HS-27A (cell line): ENCODE measurements around the gene SPEM2.
"Not testable (repeated sequence)": the region's sequence is repeated elsewhere in the genome, so short reads cannot be mapped to it uniquely, and the experiment has no call there.

Source experiments
- DNase-seq: peaks from one replicate; pipeline ENCODE4 v3.0.0-alpha.2; 2012; ENCODE audit warnings: low read depth, missing footprints

SPEM2 gene

DNA sequence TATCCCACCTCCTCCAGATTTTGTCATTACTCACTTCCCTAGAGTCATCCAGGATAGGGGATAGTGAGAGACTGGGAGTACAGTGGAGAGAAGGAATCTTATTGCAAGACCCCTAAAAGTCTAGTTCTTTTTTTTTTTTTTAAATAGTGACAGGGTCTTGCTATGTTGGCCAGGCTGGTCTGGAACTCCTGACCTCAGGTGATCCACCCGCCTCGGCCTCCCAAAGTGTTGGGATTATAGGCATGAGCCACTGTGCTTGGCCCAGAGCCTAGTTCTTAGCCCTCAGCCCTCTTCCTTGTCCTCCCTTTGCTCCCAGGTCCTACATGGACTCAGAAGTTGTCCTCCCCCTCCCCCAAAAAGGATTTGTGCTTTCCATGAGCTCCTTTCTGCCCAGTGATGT is 16.7 kb downstream of the SPEM2 start:
- no peak for DNase-seq

DNA sequence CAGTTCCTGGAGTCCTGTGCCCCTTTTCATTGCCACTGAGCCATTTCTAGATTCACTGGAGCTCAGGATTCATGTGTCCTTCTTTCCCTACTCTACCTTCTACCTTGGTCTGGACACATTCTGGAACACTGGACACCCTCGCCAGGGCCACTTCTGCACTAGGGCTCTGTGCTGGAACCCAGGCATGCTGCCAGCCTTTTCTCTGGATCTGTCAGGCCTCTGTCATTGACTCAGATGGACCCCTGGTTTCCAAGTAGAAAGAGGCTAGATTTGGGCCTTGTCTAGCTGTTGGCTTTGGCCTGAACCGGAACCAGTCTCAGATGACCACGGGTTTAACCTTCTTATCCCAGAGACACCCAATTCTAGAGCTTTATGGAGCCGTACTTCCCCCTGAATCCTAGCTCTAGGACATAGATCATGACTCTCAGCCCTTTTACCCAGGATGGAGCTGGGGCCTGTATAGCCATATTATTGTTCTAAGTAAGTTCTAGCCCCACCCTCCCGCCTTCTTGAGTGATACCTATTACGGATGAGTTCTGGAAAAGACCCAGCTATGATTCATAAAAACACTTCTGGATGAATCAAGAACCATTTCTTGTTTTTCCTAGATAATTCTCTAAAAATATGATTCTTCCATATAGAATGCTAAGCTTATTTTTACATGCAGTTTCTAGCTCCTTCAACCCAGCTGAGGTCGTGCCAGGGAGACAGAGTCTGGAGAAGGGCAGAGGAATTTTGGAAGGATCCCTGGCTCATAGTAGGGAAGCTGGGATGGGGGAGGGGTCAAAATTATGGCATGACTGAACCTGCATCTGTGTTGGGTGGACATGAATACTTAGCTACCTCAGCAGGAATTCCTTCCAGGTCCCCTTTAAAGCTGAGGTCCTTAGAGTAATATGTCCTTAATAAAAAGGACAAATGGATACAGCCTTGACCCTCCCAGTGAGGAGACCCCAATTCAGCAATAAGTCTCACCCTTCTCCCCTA is 18.4 kb downstream of the SPEM2 start:
- DNase-seq: no peak

DNA sequence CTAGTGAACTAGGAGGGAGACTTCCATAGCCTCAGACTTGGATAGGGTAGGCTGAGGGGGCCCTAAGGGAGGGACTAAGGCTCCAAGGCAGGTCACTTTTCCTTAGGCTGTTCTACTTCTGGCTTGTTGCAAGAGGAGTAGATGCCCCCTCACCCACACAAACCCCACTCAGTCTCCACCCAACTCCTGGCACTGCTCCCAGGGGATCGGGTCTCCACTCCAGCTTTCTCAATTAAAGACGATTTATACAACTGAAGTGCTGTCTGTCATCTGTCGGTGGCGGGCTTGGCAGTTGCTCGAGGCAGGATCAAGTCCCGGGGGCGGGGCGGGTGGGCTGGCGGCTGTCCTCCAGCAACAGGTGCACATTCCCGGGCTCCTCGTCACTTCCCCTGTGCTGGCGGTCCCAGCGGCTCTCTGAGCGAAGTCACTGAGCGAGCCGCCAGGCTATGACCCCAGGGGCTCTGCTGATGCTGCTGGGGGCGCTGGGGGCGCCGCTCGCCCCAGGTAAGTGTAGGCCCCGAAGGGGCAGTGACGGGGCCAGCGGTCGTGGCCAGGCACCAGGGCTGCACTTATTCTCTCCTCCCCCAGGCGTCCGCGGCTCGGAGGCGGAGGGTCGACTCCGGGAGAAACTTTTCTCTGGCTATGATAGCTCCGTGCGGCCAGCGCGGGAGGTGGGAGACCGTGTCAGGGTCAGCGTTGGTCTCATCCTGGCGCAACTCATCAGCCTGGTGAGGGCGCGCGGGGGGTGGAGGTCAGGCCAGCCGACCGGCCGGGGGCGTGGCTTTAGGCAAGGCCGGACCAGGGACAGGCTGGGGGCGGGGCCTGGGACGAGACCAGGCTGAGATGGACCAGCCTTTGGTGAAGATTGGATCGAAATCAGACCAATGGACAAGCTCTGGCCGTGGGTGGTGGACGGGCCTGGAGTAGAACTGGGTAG is 19.5 kb downstream of the SPEM2 start, which contains the start of gene CHRNB1:
CHRNB1 (plus strand) TSS at position 380 of the 937 bp plus-strand sequence; CDS start at position 447, 67 bp downstream.
- DNase-seq: no peak

DNA sequence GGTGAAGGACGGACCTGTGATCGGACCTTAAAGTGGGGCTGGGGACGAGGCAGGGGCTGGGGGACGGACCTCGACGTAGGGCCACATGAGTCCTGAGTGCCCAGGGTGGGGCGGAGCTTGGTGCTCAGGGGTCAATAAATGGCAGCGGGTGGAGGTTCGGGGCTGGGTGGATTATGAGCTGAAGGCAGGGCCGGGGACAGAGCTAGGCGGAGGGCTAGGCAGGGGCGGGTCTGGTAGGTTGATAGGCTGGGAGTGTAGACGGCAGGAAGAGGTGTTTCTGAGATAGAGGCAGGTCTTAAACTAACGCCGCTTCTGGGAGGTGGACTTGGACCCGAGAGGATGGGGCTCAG is 20.2 kb downstream of the SPEM2 start:
- DNase-seq: no peak

DNA sequence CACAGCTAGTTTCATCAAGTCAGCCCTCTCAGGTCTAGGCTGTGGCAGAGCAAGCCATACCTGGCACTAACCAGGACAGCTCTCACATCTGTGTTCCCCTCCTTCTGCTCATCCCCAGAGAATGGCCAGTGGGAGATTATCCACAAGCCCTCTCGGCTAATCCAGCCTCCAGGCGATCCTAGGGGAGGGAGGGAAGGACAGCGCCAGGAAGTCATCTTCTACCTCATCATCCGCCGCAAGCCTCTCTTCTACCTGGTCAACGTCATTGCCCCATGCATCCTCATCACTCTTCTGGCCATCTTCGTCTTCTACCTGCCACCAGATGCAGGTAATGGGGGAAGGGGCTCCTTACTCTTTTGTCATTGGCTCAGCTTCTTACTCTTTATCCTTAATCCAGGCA is 23.0 kb downstream of the SPEM2 start:
- DNase-seq: no peak

DNA sequence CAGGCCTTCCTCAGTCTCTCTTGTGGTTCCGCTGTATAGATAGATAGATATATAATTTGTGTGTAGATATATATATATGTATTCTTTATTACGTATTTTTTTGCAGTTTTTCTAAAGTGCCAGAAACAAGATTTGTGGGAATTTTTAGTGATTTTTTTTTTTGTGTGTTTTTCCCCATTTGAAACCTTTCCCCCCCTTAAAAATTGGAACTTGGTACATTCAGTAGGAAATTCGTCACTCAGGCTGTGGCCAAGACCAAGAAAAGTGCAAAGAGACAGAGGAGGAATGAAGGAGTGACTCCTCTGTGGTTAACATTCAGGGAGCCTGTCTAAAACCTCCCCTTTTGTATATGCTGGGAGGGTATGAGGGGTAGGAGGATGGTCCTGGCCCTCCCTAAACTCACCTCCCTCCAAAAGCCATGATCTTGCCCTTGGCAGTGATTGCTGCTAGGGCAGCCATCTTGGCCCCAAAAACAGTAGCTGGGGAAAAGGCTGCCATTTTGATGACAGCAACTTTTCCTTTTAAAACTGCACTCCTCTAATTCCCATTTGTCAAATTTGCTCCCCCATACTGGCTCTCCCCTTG is 34.6 kb downstream of the SPEM2 start:
- no peak for DNase-seq

DNA sequence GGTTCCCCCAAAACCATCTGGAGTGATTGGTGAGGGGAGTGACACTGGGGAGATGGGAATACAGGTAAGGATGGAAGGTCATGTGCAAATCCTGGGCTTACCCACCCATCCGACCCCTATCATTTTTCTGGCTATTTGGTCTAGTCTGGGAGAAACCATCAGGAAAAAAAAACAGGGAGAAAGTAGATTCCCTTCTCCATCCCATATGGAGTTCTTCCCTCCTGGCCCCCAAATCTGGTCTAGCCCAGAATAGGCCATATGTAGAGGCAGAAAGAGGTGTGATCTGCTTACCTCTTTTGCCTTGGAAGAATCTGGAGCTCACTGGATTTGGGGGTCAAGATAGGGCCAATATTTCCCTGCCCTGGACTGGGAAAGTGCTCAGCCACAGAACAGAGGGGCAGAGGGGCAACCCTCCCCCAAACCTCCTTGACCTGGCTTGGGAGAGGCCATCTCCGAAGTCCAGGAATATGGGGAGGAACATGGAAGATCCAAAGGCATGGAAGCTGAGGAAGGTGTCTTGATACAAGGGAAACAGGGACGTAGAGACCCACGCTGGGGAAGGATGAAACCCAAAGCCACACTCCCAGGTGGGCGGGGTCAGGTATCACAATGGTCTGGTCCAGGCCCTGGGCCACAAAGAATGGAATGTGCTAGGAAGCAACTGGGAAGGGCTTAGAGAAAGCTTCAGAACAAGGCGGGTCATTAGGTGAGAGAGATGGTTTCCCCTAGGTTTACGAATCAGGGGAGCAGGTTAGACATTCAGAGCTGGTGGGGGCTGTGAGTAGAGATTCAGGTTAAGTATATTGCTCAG is 35.6 kb downstream of the SPEM2 start:
- no peak for DNase-seq

DNA sequence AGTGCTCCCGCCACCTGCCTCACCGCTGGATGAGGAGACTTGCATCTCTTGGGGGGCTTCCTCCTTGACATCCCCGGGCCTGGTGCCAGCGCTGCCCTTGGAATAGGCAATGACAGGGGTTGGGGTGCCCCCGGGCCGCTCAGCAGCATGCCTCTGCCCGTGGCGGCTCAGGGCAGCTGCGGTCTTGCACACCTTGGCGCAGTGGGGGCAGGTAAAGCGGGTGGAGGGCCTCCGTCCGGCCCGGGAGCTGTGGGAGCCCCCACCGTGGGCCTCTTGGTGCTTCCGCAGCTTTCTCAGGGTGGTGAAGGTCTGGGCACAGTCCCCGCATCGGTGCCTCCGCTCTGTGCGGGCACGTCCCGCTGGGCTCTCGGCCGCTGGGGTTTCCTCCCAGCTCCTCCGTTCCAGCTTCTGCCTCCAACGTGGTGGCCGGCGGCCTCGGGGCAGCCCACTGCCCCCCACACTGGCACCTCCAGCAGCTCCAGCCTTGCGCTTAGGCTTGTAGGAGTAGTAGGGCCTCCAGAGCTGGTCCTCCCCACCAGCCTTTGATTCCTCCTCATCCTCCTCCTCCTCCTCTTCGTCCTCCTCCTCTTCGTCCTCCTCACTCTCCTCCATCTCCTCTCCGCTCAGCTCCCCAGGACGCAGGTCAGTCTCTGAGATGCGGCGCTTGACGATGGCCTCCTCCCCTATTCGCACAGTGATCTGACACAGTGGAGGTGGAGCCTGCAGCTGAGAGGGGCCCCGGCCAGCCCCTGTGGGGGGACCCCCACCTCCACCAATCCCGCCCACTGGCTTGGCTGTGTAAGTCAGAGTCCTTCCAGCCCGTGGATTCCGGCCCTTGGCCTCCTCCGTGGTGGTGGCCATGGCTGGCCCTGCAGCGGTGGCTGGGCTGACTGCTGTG is 37.3 kb downstream of the SPEM2 start:
- no peak for DNase-seq

DNA sequence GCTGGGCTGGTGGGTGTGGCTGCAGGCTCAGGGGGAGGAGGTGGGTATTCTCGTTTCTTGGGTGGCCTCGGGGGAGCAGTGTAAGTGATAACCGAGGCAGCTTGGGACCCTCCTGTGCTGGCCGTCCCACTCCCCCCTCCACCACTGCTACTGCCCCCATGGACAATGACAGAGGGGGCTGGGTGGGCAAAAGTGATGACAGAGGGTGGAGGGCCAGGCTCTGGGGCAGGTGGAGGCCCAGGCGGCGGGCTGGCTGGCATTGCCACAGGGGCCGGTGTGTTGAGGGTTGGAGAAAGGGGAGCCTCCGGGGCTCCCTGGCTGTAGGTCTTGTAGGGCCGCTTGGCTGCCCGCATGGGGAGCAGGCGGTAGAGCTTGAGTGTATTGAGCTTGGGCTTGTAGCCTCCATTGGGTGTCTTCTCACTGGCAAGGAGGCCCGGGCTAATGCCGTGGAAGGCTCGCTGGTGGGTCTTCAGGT is 38.0 kb downstream of the SPEM2 start:
- no peak for DNase-seq

DNA sequence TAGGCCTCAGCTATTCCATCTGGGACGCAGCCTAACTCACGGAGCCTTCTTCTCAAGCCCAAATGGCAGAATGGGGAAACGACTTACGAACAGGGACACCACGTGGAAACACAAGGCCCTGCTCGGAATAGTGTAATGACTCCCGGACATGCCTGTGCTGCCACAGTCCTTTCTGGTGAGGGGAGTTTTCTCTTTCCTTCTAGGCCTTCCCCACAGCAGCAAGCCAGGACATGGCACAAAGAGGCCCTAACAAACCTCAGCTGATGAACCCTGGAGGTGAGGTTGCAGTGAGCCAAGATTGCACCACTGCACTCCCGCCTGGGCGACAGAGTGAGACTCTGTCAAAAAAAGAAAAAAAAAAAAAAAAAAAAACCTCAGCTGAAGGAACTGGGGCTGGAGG is 38.7 kb downstream of the SPEM2 start:
- DNase-seq: no peak

DNA sequence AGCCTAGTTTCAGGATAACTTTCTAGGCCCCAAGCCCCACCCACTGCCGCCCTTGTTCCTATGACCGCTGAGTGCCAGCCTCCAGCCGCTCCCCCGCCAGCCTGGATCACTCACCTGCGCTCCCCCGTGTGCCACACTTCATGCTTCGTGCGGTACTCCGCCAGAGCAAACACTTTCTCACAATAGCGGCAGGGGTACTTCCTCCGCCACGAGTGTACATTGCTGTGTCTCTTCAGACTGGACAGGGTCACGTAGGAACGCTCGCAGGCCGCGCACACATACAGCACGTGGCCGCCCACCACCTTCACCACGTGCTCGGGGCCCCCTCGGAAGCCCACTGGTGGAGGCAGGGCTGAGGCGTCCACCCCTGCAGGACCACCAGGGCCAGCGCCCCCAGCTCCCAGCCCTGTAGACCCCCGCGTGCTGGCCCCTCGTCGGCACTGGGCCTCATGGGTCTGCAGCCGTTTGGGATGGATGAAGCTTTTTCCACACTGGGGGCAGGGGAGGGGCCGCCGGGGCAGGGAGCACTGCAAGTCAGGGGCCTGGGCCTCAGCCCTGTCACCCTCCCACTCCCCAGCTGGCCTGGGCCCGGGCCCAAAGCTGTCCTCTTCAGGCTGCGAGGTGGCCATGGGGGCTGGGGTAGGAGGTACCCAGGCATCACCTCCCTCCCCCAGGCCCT is 40.3 kb downstream of the SPEM2 start:
- no peak for DNase-seq

DNA sequence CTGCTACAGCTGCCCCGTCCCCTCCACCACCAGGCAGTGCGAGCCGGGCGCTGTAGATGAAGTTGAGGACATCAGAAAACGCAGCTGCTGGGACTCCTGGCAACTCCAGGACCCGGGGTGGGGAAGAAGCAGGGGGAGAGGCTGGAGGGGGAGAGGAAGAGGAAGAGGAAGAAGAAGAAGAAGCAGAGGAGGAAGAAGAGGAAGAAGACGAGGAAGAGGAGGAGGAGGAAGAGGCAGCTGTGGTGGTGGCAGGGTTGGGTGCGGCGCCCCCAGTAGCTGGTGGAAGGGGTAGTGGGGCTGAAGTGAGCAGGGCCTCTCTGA is 40.9 kb downstream of the SPEM2 start:
- no peak for DNase-seq

DNA sequence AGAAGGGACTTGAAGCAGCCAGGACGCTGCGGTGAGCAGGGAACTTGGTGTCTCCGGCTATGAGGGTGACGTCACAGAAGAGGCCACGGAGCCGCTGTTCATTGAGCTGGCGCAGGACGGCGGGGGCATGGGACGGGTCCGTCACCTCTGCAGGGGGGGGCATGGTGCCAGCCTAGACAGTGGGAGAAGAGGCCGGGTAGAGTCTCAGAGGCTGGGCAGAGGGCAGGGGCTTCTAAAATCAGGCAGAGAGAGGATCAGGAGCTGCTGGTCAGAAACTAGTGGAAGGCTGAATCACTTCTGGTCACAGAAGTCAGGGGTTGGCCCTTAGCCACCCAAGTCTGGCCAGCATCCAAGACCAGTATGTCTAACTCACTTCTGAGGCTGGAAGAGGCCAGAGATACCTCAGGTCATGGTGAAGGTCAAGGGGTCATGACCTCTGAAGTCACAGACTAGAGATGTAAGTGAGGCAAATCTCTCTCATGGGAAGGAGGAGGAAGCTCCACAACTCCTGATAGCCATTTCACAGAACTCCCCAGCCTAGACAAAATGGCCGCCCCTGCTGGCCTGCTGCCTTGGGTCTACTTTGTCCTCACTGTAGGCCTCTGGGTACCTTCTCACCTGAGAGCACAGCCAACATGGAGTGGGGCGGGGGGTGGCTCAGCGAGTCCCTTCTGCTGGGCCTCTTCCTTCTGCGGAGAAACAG is 41.4 kb downstream of the SPEM2 start:
- DNase-seq: no peak

DNA sequence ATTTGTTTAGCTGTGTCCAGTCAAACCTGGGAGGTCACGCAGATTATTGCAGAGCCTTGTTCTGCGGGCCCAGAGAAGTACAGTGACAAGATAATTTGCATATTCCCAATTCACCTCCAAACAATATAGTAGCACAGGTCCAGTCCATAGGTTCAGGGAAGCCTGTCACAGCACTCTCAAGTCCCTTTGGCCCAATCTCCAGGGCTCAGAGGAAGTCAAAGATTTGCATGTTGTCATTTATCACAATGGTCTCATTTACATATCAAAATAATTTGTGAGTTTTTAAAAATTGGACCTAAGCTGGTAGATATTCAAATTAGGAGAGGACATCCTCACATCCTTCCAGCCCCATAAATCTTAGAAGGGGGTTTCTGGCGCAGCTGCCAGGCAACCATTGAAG is 42.1 kb downstream of the SPEM2 start:
- DNase-seq: no peak

DNA sequence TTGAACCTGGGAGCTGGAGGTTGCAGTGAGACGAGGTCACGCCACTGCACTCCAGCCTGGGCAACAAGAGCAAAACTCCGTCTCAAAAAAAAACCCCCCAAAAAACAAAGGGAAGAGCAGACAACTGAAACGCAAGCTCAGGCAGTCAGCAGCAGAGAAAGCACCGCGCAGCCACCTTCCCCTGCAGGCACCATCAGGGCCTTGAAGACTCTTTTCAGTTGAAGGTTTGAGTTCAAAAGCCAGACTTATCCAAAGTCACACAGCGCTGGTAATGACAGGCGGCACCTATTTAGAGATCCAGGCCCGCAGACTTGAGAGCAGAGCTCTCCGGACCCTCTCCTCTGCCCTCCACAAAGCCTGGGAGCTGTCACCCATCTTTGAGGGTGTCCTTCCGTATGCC is 42.9 kb downstream of the SPEM2 start:
- DNase-seq: no peak

DNA sequence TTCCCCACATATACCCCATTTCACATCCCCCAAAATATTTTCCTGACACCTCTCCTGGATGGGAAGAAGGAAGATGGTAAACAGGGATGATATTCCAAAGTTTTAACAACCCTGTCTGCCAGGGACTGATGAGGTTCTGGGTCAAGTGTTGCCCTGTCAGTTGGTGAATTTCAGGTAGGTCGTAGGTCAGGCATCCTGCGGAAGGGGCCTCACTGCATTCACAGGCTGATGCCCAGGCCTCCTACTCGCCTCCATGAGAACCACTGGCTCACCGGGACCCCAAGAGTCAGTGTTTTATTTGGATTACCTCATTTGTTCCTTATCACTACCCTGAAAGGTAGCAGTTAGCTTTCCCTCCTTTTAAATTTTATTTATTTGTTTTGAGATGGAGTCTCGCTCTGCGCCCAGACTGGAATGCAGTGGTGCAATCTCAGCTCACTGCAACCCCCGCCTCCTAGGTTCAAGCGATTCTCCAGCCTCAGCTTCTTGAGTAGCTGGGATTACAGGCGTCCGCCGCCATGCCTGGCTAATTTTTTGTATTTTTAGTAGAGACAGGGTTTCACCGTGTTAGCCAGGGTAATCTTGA is 43.5 kb downstream of the SPEM2 start:
- no peak for DNase-seq

DNA sequence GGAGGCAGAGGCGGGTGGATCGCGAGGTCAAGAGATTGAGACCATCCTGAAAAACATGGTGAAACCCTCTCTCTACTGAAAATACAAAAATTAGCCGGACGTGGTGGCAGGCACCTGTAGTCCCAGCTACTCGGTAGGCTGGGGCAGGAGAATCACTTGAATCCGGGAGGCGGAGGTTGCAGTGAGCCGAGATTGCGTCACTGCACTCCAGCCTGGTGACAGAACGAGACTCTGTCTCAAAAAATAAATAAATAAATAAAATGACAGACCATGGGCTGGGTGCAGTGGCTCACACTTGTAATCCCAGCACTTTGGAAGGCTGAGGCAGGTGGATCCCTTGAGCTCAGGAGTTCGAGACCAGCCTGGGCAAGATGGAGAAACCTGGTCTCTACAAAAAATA is 44.4 kb downstream of the SPEM2 start:
- DNase-seq: not testable (repeated sequence)

DNA sequence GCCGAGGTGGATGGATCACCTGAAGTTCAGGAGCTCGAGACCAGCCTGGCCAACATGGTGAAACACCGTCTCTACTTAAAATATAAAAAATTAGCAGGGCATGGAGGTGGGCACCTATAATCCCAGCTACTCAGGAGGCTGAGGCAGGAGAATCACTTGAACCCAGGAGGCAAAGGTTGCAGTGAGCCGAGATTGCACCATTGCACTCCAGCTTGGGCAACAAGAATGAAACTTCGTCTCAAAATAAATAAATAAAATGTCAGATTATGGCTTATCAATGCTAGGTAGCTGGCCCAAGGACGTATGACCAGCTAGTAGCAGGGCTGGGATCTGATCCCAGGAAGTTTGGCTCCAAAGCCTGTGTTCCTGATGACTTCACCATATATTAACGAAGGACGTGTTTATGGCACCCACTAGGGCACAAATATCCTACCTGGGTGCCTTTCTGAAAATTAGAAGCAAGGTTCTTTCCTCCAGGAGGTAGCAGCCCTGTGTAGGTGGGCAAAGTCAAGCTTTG is 45.1 kb downstream of the SPEM2 start:
- DNase-seq: not testable (repeated sequence)

DNA sequence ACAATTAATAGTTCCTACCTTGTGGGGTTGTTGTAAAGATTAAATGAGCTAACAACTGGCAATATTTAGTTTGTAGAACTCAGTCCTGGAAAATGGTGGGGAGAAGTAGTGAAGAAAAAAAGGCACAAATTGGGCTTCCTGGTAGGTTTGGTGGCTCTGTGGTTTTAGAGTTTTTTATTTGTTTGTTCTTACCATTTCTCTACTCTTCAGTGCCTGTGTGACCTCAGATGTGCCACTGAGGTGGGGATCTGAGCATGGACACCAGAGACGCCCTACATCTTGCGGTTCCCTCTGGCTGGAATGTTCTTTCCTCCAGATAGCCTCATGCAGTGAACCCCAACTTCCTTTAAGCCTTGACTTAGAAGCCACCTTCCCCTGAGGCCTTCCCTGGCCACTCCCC is 46.3 kb downstream of the SPEM2 start:
- DNase-seq: no peak
